ENCODE results near the gene SLC22A13. TPM values are rescaled to one million over a fixed set of nuclear protein-coding genes. Genes with fewer than 3 reads are reported as not detected.

Gene SLC22A13
- total RNA-seq, 1 donor from 2014 or later = 0.60 TPM

GRCh38 chr3:38264779-38265178 is 833 bp upstream of the SLC22A13 start:
- DNase-seq (ENCODE audit: extremely low spot score, unreplicated experiment) = no peak
- Mint-ChIP-seq H3K36me3 (peaks cover 12% of the 10 kb centered on the region), H3K4me1 (ENCODE audit: unreplicated experiment) (peaks cover 5% of the 10 kb centered on the region), H3K27me3 (no peaks in the 10 kb centered on the region), H3K27ac (no peak overlapping the region), H3K4me3 (no peak overlapping the region), H3K9me3 (no peaks in the 10 kb centered on the region)
- TF ChIP-seq, protein P1, sequence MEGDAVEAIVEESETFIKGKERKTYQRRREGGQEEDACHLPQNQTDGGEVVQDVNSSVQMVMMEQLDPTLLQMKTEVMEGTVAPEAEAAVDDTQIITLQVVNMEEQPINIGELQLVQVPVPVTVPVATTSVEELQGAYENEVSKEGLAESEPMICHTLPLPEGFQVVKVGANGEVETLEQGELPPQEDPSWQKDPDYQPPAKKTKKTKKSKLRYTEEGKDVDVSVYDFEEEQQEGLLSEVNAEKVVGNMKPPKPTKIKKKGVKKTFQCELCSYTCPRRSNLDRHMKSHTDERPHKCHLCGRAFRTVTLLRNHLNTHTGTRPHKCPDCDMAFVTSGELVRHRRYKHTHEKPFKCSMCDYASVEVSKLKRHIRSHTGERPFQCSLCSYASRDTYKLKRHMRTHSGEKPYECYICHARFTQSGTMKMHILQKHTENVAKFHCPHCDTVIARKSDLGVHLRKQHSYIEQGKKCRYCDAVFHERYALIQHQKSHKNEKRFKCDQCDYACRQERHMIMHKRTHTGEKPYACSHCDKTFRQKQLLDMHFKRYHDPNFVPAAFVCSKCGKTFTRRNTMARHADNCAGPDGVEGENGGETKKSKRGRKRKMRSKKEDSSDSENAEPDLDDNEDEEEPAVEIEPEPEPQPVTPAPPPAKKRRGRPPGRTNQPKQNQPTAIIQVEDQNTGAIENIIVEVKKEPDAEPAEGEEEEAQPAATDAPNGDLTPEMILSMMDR (conservative IDR thresholded peaks at IDR 0.05) = no peak

DNA sequence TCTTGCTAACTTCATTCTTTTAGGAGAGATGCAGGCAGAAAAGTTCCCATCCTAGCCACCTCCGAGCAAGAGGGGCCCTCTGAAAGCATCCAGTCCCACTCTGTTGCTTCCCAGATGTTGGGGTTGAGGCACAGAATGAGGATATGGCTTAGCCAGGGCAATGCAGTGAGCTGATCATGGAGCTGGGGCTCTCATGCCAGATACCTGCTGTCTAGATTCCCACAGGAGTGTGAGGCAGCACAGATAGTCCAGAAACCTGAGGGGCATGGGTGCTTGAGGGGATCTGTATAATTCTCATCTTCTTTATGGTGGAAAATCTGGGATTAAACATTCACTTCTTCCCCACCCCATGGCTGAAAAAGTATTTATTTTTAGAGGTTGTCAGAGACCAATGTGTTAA is 1.2 kb downstream of the SLC22A13 start:
- Mint-ChIP-seq H3K9me3 (no peaks in the 10 kb centered on the region), H3K4me3 (no peak overlapping the region), H3K36me3 (peaks cover 13% of the 10 kb centered on the region), H3K27ac (peak overlapping the region; percentile 0), H3K4me1 (ENCODE audit: unreplicated experiment) (peaks cover 5% of the 10 kb centered on the region), H3K27me3 (no peaks in the 10 kb centered on the region)
- TF ChIP-seq, protein P1 (conservative IDR thresholded peaks at IDR 0.05) = no peak
- DNase-seq (ENCODE audit: extremely low spot score, unreplicated experiment) = no peak

DNA sequence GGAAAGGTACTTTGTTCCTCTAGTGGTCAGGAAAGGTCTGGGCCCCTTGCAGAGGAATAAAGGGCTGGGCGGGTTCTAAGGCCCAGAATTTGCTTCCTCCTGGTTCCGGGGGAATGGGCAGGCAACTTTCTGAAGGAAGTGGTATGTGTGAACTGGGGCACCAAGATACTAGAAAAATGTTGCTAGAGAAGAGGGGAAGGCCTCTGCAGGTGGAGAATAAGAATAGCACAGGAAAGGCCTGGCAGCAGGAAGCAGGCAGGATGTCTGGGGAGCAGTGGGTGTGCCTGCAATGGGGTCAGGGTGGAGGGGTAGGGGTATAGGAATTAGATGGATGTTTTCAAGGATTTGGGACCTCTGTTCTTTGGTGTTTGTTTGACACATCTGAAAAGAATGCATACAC is 2.0 kb downstream of the SLC22A13 start:
- H3K27ac Mint-ChIP-seq = no peak overlapping the region
- no peak for DNase-seq (ENCODE audit: extremely low spot score, unreplicated experiment)

DNA sequence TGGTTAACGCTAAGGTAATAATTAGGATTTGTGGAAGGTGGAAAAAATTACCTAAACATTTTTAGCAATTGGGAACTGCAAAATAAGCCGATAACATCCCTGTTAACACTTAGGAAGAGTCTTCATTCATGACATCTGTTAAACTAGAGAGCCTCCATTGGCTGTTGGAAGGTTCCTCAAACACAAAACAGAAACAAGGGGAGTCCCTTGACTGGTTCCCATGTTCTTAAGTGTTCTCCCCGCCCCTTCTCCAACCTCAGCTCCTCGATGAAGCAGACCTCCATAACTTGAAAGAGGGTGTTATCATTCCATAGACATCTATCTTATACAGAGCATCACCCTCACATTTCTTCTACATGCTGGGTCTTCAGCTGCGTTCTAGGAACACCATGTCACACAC is 2.5 kb downstream of the SLC22A13 start:
- no peak for DNase-seq (ENCODE audit: extremely low spot score, unreplicated experiment)
- Mint-ChIP-seq H3K27ac (no peak overlapping the region), H3K27me3 (no peaks in the 10 kb centered on the region), H3K4me1 (ENCODE audit: unreplicated experiment) (peaks cover 5% of the 10 kb centered on the region), H3K36me3 (peaks cover 13% of the 10 kb centered on the region), H3K9me3 (no peaks in the 10 kb centered on the region), H3K4me3 (no peak overlapping the region)
- TF ChIP-seq, protein P1 (conservative IDR thresholded peaks at IDR 0.05) = no peak

More for the DNA sequence above, 2.0 kb downstream of the SLC22A13 start:
- TF ChIP-seq, protein P1 (conservative IDR thresholded peaks at IDR 0.05) = no peak
- Mint-ChIP-seq H3K27me3 (no peaks in the 10 kb centered on the region), H3K36me3 (peaks cover 13% of the 10 kb centered on the region), H3K4me3 (no peak overlapping the region), H3K9me3 (no peaks in the 10 kb centered on the region), H3K4me1 (ENCODE audit: unreplicated experiment) (peaks cover 5% of the 10 kb centered on the region)

GRCh38 chr3:38268522-38268921 is 2.9 kb downstream of the SLC22A13 start:
- Mint-ChIP-seq H3K4me1 (ENCODE audit: unreplicated experiment) (peaks cover 5% of the 10 kb centered on the region), H3K27ac (no peak overlapping the region), H3K36me3 (peaks cover 13% of the 10 kb centered on the region), H3K27me3 (no peaks in the 10 kb centered on the region), H3K9me3 (no peaks in the 10 kb centered on the region), H3K4me3 (no peak overlapping the region)
- no peak for DNase-seq (ENCODE audit: extremely low spot score, unreplicated experiment)
- TF ChIP-seq, protein P1 (conservative IDR thresholded peaks at IDR 0.05) = no peak

GRCh38 chr3:38270606-38271005 is 5.0 kb downstream of the SLC22A13 start:
- Mint-ChIP-seq H3K4me3 (no peak overlapping the region), H3K27ac (no peak overlapping the region), H3K27me3 (no peaks in the 10 kb centered on the region), H3K4me1 (ENCODE audit: unreplicated experiment) (no peaks in the 10 kb centered on the region), H3K36me3 (peaks cover 13% of the 10 kb centered on the region), H3K9me3 (no peaks in the 10 kb centered on the region)
- no peak for DNase-seq (ENCODE audit: extremely low spot score, unreplicated experiment)
- TF ChIP-seq, protein P1 (conservative IDR thresholded peaks at IDR 0.05) = no peak

Data from type B pancreatic cell (in vitro differentiated cells).